ENCODE results near the gene DAAM1. TPM values are rescaled to one million over a fixed set of nuclear protein-coding genes. Genes with fewer than 3 reads are reported as not detected.

Gene DAAM1
- total RNA-seq, 1 donor from 2014 or later: 40.7 TPM

DNA sequence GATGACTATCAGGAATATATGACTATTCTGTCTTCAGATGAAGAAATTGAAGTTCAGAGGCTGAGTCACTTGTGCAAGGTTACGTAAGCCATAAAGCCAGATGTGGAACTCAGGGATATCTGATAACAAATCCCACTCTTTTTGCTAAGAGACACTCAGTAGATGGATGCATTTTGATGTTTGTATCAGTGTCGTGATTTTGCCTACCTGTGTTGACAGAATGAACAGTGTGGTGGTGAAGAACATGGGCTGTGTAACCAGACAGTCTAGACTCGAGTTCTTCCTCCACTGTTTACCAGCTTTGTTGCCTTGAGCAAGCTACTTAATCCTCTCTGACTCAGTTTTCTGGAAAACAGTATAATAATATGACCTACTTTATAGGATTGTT lies 93.9 kb downstream of the DAAM1 start:
- no peak overlapping the region for H3K4me3 Mint-ChIP-seq (ENCODE audit: unreplicated experiment)
- peaks cover 15% of the 10 kb centered on the region for H3K9me3 Mint-ChIP-seq (ENCODE audit: low read depth)
- peaks cover 30% of the 10 kb centered on the region for H3K4me1 Mint-ChIP-seq (ENCODE audit: low read depth)
- H3K27me3 Mint-ChIP-seq (ENCODE audit: low read depth): no peaks in the 10 kb centered on the region
- H3K27ac Mint-ChIP-seq (ENCODE audit: unreplicated experiment): no peak overlapping the region
- H3K36me3 Mint-ChIP-seq (ENCODE audit: low read depth): peaks cover 5% of the 10 kb centered on the region
- DNase-seq (ENCODE audit: low spot score): no peak
- TF ChIP-seq, protein P1, sequence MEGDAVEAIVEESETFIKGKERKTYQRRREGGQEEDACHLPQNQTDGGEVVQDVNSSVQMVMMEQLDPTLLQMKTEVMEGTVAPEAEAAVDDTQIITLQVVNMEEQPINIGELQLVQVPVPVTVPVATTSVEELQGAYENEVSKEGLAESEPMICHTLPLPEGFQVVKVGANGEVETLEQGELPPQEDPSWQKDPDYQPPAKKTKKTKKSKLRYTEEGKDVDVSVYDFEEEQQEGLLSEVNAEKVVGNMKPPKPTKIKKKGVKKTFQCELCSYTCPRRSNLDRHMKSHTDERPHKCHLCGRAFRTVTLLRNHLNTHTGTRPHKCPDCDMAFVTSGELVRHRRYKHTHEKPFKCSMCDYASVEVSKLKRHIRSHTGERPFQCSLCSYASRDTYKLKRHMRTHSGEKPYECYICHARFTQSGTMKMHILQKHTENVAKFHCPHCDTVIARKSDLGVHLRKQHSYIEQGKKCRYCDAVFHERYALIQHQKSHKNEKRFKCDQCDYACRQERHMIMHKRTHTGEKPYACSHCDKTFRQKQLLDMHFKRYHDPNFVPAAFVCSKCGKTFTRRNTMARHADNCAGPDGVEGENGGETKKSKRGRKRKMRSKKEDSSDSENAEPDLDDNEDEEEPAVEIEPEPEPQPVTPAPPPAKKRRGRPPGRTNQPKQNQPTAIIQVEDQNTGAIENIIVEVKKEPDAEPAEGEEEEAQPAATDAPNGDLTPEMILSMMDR (IDR thresholded peaks at IDR 0.05): no peak

DNA sequence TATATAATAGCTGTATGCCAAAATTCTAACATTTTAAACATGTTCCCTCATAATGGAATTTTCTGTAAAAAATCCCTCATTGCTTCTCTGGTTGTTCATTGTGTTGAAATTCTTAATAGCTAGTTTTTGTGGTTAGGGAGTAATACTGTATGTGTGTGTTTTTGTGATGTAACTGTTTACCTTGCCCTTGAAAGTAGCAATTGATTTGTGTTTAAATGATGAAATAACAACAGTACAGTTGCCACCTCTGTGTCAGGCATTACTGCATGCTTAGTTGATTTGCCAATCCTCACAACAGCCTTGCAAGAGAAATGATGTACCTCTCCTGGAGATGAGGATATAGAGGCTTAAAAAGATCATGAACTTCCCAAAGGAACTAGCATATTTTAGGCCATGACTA lies 94.9 kb downstream of the DAAM1 start:
- Mint-ChIP-seq H3K27ac (ENCODE audit: unreplicated experiment) (no peak overlapping the region), H3K27me3 (ENCODE audit: low read depth) (no peaks in the 10 kb centered on the region), H3K36me3 (ENCODE audit: low read depth) (peaks cover 5% of the 10 kb centered on the region), H3K4me3 (ENCODE audit: unreplicated experiment) (no peak overlapping the region), H3K4me1 (ENCODE audit: low read depth) (peaks cover 23% of the 10 kb centered on the region), H3K9me3 (ENCODE audit: low read depth) (peaks cover 15% of the 10 kb centered on the region)
- no peak for DNase-seq (ENCODE audit: low spot score)
- TF ChIP-seq, protein P1 (IDR thresholded peaks at IDR 0.05): no peak

DNA sequence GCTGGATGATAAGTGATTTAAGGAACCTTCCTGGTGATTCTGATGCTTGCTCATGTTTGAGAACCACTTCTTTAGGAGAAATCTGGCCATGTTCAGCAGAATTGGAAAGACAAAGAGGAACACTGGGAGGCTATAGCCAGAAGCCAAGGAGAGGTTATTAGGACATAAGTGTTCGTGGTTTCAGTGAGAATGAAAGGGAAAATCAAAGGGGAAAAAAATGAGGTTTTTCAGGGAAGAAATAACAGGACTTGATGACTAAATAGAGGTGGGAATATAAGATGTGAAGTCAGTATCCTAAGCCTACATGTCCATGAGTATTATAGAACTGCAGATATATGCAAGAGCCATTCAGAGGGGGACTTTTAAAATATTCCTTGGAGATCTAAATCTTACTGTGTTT lies 95.6 kb downstream of the DAAM1 start:
- H3K27ac Mint-ChIP-seq (ENCODE audit: unreplicated experiment): no peak overlapping the region

DNA sequence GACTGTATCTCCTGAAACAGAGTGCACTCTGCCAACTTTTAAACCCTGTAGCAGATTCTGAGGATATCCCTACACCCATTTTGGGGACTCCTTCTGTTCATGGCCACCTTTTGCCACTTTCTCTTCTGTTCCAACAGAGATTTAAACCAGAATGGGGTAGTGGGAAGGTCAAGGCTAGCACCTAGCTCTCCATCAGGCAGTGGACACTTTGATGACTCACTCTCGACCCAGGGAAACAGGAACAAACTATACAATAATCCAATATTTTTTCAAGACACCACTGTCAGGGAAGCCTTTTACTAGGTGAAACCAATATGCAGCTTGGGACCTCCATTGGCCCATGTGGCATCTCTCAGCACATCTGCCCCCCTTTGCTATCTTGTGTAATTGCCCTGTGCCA lies 103.6 kb downstream of the DAAM1 start:
- no peaks in the 10 kb centered on the region for H3K27me3 Mint-ChIP-seq (ENCODE audit: low read depth)
- peaks cover under 1% of the 10 kb centered on the region for H3K4me1 Mint-ChIP-seq (ENCODE audit: low read depth)
- H3K36me3 Mint-ChIP-seq (ENCODE audit: low read depth): peaks cover 16% of the 10 kb centered on the region
- TF ChIP-seq, protein P1 (IDR thresholded peaks at IDR 0.05): no peak
- H3K4me3 Mint-ChIP-seq (ENCODE audit: unreplicated experiment): no peak overlapping the region
- H3K27ac Mint-ChIP-seq (ENCODE audit: unreplicated experiment): no peak overlapping the region
- H3K9me3 Mint-ChIP-seq (ENCODE audit: low read depth): no peaks in the 10 kb centered on the region
- no peak for DNase-seq (ENCODE audit: low spot score)

More for the DNA sequence above, 95.6 kb downstream of the DAAM1 start:
- Mint-ChIP-seq H3K27me3 (ENCODE audit: low read depth) (no peaks in the 10 kb centered on the region), H3K36me3 (ENCODE audit: low read depth) (peaks cover 5% of the 10 kb centered on the region), H3K4me3 (ENCODE audit: unreplicated experiment) (no peak overlapping the region), H3K9me3 (ENCODE audit: low read depth) (peaks cover 15% of the 10 kb centered on the region), H3K4me1 (ENCODE audit: low read depth) (peaks cover 16% of the 10 kb centered on the region)
- TF ChIP-seq, protein P1 (IDR thresholded peaks at IDR 0.05): no peak
- DNase-seq (ENCODE audit: low spot score): no peak

DNA sequence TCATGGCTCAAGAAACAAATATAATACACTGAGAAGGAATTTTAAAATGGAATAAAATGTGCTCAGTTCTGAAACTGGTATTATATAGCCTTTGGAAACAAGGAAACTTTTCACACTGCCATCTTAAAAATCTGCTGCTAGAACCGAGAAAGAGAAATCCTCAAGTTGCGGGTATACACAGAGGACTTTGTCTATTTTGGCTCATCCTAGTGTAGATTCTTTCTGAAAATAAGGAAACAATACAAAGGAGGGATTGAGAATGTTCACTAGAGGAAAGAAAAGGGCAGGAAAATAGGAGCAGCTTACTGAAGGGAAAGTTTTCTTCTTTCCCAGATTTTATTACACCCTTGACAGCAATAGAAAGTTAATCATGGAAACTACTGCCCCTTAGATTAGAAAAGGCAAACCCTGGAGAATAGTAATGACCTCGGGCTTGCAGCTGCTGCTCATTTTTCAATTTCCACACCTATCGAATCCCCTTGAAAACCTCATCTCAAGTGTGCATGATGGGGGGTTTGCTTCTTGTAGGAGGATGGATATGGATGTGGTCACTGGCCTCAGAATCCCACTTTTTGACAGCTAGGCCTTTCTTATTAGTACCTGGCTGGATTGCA lies 104.6 kb downstream of the DAAM1 start:
- H3K9me3 Mint-ChIP-seq (ENCODE audit: low read depth): no peaks in the 10 kb centered on the region

More for the DNA sequence above, 104.6 kb downstream of the DAAM1 start:
- no peak overlapping the region for H3K27ac Mint-ChIP-seq (ENCODE audit: unreplicated experiment)
- H3K4me1 Mint-ChIP-seq (ENCODE audit: low read depth): peaks cover 6% of the 10 kb centered on the region
- DNase-seq (ENCODE audit: low spot score): no peak
- no peak overlapping the region for H3K4me3 Mint-ChIP-seq (ENCODE audit: unreplicated experiment)
- H3K36me3 Mint-ChIP-seq (ENCODE audit: low read depth): peaks cover 16% of the 10 kb centered on the region
- no peaks in the 10 kb centered on the region for H3K27me3 Mint-ChIP-seq (ENCODE audit: low read depth)
- TF ChIP-seq, protein P1 (IDR thresholded peaks at IDR 0.05): no peak
